NCI-H2227 (cell line): ENCODE measurements around the gene SLC9A7.
A peak's percentile ranks its signal among the peaks of the same experiment; 100 is the strongest.

Experiments
- DNase-seq: peaks from one replicate; lab custom pipeline; 2025; ENCODE audit not compliant: unreplicated experiment; lab: John Stamatoyannopoulos, UW

The SLC9A7 gene

GRCh38 chrX:46653482-46653881, 105.4 kb downstream of the SLC9A7 start:
- DNase-seq, result no peak

GRCh38 chrX:46649421-46650260, 109.3 kb downstream of the SLC9A7 start:
- DNase-seq, result no peak

DNA sequence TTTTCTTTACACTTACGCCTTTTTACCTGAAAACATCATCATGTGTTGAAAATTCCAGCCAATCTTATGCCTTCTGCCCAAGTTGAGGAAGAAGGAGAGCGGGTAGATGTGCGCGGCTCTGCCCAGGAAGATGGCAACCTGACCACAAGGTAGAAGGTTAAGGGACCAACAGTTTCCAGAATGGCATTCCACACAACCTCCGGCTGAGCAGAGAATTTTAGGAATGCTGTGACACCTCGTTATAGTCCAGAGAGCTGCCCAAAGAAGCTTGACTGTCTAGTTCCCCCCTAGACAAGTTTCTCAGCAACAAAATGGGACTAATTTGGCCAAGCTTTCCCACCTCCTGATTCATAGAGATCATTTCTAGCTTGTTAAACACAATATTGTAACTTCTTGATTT, 110.3 kb downstream of the SLC9A7 start:
- no peak for DNase-seq

GRCh38 chrX:46647251-46647650, 111.7 kb downstream of the SLC9A7 start:
- no peak for DNase-seq

DNA sequence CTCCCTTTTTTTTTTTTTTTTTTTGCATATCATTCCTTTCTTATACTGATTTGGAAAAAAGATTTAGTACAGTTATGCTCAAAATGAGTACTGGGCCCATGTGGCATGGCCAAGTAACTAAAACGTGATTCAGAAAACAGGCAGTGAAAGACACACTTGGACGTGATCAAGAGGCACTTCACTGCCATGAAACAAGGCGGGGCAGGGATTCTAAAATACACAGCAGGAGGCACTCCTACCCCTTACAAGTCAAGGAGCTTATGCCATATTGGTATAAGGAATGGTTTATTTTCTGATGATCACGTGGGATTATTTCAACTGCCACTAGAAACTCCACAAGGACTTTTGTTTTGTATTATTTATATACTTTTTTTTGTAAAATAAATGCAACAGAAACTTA, 113.3 kb downstream of the SLC9A7 start:
- no peak for DNase-seq

- DNase-seq, result no peak
Observed at GRCh38 chrX:46643636-46644035, 115.3 kb downstream of the SLC9A7 start.

DNA sequence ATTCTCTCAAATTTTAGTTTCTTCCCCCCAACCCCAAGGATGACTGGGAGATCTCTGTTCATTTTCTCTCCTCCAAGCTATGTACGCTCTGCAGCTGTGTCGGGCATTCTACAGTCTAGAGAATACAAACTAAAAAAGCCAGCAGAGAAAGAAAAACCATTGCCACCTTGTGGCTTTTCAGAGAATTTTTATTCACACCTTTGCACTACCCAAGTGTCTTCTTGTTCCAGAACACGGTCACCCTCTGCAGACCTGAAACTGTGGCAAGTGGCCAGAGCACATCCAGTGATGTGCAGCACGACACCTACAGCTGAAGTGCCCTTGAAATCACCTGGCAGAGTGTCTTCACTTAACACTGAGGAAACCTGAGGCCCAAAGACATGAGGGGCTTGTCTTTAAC, 116.8 kb downstream of the SLC9A7 start:
- DNase-seq, result peak; percentile 30

GRCh38 chrX:46637938-46638337, 121.0 kb downstream of the SLC9A7 start:
- DNase-seq, result no peak

DNA sequence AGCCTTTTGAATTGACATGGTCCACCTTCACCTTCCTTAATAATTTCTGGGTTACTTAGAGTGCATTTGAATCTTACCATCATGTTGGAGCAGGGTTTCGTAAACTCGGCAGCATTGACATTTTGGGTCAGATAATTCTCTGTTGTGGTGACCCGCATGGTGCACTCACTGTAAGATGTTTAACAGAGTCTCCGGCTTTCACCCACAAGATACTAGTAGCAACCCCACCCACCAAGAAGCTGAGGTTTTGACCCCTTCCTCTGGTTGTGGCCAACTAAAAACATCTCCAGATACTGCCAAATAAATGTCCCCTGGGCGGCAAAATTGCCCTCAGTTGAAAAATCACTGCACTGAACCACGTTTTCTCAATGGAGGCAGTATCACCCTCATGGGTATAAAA, 122.7 kb downstream of the SLC9A7 start:
- no peak for DNase-seq

- no peak for DNase-seq
Observed at GRCh38 chrX:46635186-46635585, 123.7 kb downstream of the SLC9A7 start.

DNA sequence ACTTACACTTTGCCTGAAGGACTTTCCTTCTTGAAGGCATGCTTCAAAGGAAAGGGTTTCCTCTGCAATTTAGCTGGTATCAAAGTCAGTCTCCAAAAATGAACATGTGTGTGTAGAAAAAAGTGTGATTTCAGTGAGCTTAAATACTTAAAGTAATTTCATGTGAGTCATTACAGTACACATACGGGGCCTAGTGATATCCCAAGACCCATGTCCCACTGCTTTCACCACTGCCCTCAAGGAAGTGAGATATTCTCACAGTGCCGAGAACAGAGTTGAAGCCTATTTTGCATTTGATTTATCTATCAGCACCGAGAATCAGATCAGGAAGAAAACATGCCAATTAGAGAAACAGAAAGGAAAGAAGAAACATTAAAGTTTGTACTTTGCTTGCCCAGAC, 124.3 kb downstream of the SLC9A7 start:
- DNase-seq, result no peak

- DNase-seq, result no peak
Observed at GRCh38 chrX:46630141-46630540, 128.8 kb downstream of the SLC9A7 start.

- DNase-seq, result no peak
Observed at GRCh38 chrX:46628460-46629371, 130.2 kb downstream of the SLC9A7 start.

GRCh38 chrX:46627711-46628419, 131.1 kb downstream of the SLC9A7 start:
- no peak for DNase-seq

DNA sequence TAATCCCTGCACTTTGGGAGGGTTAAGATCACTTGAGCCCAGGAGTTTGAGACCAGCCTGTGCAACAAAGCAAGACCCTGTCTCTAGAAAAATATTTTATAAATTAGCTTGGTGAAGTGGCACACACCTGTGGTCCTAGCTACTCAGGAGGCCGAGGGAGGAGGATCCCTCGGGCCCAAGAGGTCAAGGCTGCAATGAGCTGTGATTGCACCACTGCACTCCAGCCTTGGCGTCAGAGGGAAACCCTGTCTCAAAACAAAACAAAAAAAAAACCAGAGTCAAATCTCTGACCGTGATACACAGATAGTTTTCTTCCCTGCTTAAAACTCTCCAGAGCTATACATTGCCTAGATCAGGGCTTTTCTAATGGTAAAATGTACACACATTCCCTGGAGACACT, 131.9 kb downstream of the SLC9A7 start:
- DNase-seq, result no peak

DNA sequence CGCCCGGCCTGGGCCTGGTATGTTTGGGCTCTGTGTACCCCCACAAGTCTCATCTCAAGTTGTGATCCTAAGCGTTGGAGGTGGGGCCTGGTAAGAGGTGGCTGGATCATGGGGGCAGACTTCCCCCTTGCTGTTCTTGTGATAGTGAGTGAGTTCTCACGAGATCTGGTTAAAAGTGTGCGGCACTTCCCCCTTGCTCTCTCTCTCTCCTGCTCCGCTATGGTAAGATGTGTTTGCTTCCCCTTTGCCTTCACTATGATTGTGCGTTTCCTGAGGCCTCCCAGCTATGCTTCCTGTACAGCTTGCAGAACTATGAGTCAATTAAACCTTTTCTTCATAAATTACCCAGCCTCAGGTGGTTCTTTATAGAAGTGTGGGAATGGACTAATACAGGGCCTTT, 132.4 kb downstream of the SLC9A7 start:
- DNase-seq, result peak; percentile 90

- DNase-seq, result no peak
Observed at GRCh38 chrX:46624090-46624786, 134.7 kb downstream of the SLC9A7 start.

DNA sequence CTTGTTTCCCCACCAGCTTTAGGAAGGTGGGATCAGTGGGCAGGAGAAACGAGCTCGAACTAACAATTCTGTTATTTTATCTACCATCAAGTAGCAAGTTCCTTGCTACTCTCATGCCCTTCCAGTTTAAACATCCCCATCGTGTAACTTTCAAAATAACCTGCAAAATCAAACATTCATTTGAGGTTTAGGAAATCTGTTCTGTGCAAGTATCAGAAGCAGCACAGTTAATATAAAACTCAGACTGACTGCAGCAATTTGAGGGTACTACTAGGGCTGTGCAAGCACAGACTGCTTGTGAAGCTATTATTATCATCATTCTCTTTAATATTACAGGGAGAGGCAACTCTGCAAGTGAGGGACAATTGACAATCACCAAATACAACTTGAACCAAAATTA, 137.3 kb downstream of the SLC9A7 start:
- DNase-seq, result no peak

GRCh38 chrX:46620505-46620904, 138.4 kb downstream of the SLC9A7 start:
- DNase-seq, result no peak

DNA sequence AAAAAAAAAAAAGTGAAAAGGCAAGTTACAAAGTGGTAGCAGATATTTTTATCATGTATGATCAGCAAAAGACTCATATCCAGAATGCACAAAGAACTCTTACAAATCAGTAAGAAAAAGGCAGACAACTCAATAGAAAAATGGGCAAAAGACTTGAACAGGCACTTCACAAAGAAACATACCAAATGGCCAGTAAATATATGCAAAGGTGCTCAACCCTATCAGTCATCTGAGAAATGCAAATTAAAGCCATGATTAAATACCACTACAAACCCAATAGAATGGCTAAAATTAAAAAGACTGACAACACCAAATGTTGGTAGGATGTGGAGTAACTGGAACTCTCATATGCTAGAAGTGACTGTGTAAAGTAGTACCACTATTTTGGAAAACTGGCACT, 140.0 kb downstream of the SLC9A7 start:
- DNase-seq, result no peak

GRCh38 chrX:46617906-46618305, 141.0 kb downstream of the SLC9A7 start:
- DNase-seq, result no peak
